ENCODE measurements around the gene FOXJ3. TPM values are rescaled to one million over a fixed set of nuclear protein-coding genes. Genes with fewer than 3 reads are reported as not detected.

The FOXJ3 gene
- total RNA-seq, 6 donors from 2014 or later, result 21.6 to 81.4 (median 39.3) TPM

- Histone ChIP-seq H3K4me3 (no peak overlapping the region), H3K9me3 (peaks cover 0 to 10% (median 3%) of the 10 kb centered on the region in 4 donors), H3K27me3 (no peaks in the 10 kb centered on the region), H3K4me1 (peaks cover 3 to 13% (median 9%) of the 10 kb centered on the region in 4 donors), H3K36me3 (no peaks in the 10 kb centered on the region), H3K27ac (no peak overlapping the region)
- TF ChIP-seq POLR2AphosphoS5 (IDR thresholded peaks at IDR 0.05) (no peak), EP300 (IDR thresholded peaks at IDR 0.05) (no peak), POLR2A (IDR thresholded peaks at IDR 0.05) (no peak)
- TF ChIP-seq, protein P1, sequence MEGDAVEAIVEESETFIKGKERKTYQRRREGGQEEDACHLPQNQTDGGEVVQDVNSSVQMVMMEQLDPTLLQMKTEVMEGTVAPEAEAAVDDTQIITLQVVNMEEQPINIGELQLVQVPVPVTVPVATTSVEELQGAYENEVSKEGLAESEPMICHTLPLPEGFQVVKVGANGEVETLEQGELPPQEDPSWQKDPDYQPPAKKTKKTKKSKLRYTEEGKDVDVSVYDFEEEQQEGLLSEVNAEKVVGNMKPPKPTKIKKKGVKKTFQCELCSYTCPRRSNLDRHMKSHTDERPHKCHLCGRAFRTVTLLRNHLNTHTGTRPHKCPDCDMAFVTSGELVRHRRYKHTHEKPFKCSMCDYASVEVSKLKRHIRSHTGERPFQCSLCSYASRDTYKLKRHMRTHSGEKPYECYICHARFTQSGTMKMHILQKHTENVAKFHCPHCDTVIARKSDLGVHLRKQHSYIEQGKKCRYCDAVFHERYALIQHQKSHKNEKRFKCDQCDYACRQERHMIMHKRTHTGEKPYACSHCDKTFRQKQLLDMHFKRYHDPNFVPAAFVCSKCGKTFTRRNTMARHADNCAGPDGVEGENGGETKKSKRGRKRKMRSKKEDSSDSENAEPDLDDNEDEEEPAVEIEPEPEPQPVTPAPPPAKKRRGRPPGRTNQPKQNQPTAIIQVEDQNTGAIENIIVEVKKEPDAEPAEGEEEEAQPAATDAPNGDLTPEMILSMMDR (IDR thresholded peaks at IDR 0.05), result no peak
- no peak for ATAC-seq (ENCODE audit: low FRiP score in 2 of 2)
- DNase-seq, result no peak
- WGBS, 2 donors, result 56 to 79% methylated on average over 2 to 5 of the region's 5 CpGs
Observed at GRCh38 chr1:42240966-42241755, 93.9 kb downstream of the FOXJ3 start.

DNA sequence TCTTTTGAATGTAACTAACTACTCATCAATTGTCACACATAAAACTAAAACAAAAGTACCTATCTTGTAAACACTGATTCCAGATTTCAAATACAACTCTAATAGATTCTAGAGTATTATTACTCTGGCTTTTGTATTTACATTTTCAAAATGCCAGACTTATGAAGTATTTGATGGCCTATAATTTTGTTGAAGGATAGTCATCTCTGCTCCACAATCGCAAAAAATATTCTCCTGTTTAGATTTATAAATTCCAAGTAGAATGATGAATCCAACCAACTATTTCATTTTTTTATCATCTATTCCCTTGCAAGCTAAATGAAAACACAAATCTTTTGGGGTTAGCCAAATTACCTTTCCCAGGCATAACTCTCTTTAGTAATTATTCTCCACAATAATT lies 95.5 kb downstream of the FOXJ3 start:
- Histone ChIP-seq H3K36me3 (no peaks in the 10 kb centered on the region), H3K4me1 (peaks cover 3 to 13% (median 8%) of the 10 kb centered on the region in 4 donors), H3K9me3 (peaks cover 0 to 16% (median 3%) of the 10 kb centered on the region in 4 donors), H3K4me3 (no peak overlapping the region), H3K27ac (no peak overlapping the region), H3K27me3 (no peaks in the 10 kb centered on the region)
- WGBS, 2 donors, result 88 to 92% methylated on average over 1 of the region's 1 CpG
- TF ChIP-seq, protein P1 (IDR thresholded peaks at IDR 0.05), result no peak
- TF ChIP-seq POLR2AphosphoS5 (IDR thresholded peaks at IDR 0.05) (no peak), POLR2A (IDR thresholded peaks at IDR 0.05) (no peak), EP300 (IDR thresholded peaks at IDR 0.05) (no peak)
- DNase-seq (no peak), ATAC-seq (ENCODE audit: low FRiP score in 2 of 2) (no peak)

DNA sequence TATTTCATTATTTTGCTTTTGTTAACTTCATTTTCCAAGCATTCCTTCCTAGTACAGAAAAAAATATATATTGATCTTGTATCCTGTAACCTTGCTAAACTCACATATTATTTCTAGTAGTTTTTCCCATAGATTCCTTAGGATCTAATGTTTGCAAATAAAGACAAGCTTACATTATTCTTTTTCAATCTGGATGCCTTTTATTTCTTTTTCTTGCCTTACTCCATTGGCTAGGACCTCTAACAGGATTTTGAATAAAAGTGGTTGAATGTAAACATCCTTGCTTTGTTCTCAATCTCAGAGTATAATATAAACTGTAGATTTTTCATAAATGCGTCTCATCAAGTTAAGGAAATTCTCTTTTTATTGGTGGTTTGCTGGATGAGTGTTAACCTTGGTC lies 96.0 kb downstream of the FOXJ3 start:
- no peak overlapping the region for H3K27ac ChIP-seq
- peaks cover 0 to 16% (median 3%) of the 10 kb centered on the region in 4 donors for H3K9me3 ChIP-seq
- no peak overlapping the region for H3K4me3 ChIP-seq
- H3K27me3 ChIP-seq, result no peaks in the 10 kb centered on the region
- ATAC-seq (ENCODE audit: low FRiP score in 2 of 2) (no peak), DNase-seq (no peak)
- TF ChIP-seq EP300 (IDR thresholded peaks at IDR 0.05), result no peak
- no peak for TF ChIP-seq POLR2AphosphoS5 (IDR thresholded peaks at IDR 0.05)
- TF ChIP-seq, protein P1 (IDR thresholded peaks at IDR 0.05), result no peak
- TF ChIP-seq POLR2A (IDR thresholded peaks at IDR 0.05), result no peak
- 0 to 8% methylated on average over 1 of the region's 1 CpG for WGBS, 2 donors
- peaks cover 3 to 13% (median 8%) of the 10 kb centered on the region in 4 donors for H3K4me1 ChIP-seq
- no peaks in the 10 kb centered on the region for H3K36me3 ChIP-seq

DNA sequence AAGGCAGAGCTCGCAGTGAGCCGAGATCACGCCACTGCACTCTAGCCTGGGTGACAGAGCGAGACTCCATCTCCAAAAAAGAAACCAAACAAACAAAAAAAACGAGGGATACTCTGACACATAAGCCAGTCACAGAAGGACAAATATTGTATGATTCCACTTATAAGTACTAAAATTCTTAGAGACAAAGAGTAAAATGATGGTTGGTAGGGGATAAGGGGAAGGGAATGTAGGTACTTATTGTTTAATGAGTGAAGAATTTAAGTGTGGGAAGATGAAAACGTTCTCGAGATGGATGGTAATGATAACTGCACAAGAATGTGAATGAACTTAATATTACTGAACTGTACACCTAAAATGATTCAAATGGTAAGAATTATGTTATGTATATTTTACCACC lies 103.8 kb downstream of the FOXJ3 start:
- ATAC-seq (ENCODE audit: low FRiP score in 2 of 2) (no peak), DNase-seq (no peak)
- Histone ChIP-seq H3K4me1 (no peaks in the 10 kb centered on the region), H3K27ac (no peak overlapping the region), H3K36me3 (no peaks in the 10 kb centered on the region), H3K9me3 (peaks cover 0 to 6% (median 0%) of the 10 kb centered on the region in 4 donors), H3K4me3 (no peak overlapping the region), H3K27me3 (no peaks in the 10 kb centered on the region)
- TF ChIP-seq EP300 (IDR thresholded peaks at IDR 0.05), result no peak
- no peak for TF ChIP-seq POLR2AphosphoS5 (IDR thresholded peaks at IDR 0.05)
- no peak for TF ChIP-seq POLR2A (IDR thresholded peaks at IDR 0.05)
- TF ChIP-seq, protein P1 (IDR thresholded peaks at IDR 0.05), result no peak
- 92% methylated on average over 7 of the region's 7 CpGs for WGBS, 2 donors
